SK-N-MC (cell line): ENCODE measurements around the gene FAM111A.
"Not testable (repeated sequence)": the region's sequence is repeated elsewhere in the genome, so short reads cannot be mapped to it uniquely, and the experiment has no call there.

ENCODE experiments used
- DNase-seq: peaks from one replicate; pipeline ENCODE4 v3.0.0-alpha.2; 2011; ENCODE audit warnings: low read depth, low spot score
- H3K27ac ChIP-seq: fragments of 200-600 bp; sonication (generic); 2 replicates; pipeline ENCODE4 v1.5.1; 2016; ENCODE audit warnings: mixed run types
- H3K36me3 ChIP-seq: fragments of 200-600 bp; sonication (generic); 2 replicates; pipeline ENCODE4 v1.6.1; 2017; ENCODE audit warnings: antibody characterized with exemption, low read length, mixed read lengths; ENCODE audit not compliant: insufficient read depth
- H3K4me3 ChIP-seq: fragments of 200-600 bp; sonication (generic); 2 replicates; pipeline ENCODE4 v1.5.1; 2016
- H3K9ac ChIP-seq: fragments of 200-600 bp; sonication (generic); 2 replicates; pipeline ENCODE4 v1.8.0; 2017; ENCODE audit warnings: mixed run types, mixed read lengths; ENCODE audit not compliant: insufficient read length
- H3K9me3 ChIP-seq: fragments of 200-600 bp; sonication (generic); 2 replicates; pipeline ENCODE4 v1.6.1; 2017; ENCODE audit warnings: low read depth, mild to moderate bottlenecking, antibody characterized with exemption, low read length, moderate library complexity, mixed read lengths
- EZH2 ChIP-seq: fragments of 200-600 bp; sonication (generic); IDR thresholded peaks from one replicate; pipeline ENCODE4 v1.6.1; 2017; ENCODE audit warnings: antibody characterized with exemption
- FOXP2 ChIP-seq: optimal IDR thresholded peaks from 2 replicates; pipeline ENCODE3; 2011; ENCODE audit warnings: mild to moderate bottlenecking, moderate library complexity; ENCODE audit not compliant: insufficient read depth; ENCODE audit errors: extremely low read length, control extremely low read depth
- POLR2AphosphoS5 ChIP-seq: IDR thresholded peaks from 2 replicates; pipeline ENCODE4 v1.6.1; 2012; ENCODE audit warnings: mild to moderate bottlenecking, low read depth, low read length, borderline replicate concordance

The FAM111A gene

GRCh38 chr11:59106363-59107336 is 36.0 kb upstream of the FAM111A start, which contains the start of gene FAM111B:
TSS of gene FAM111B (plus strand) at chr11:59107237. CDS start at chr11:59109626, 2,389 bp downstream.
- H3K4me3 ChIP-seq, result peak within 1 kb of the TSS; percentile 96
- no peak for TF ChIP-seq FOXP2
- TF ChIP-seq POLR2AphosphoS5, result peak; percentile 81
- H3K36me3 ChIP-seq, result peaks cover 28% of the 10 kb centered on the region
- DNase-seq, result peak; percentile 81
- H3K27ac ChIP-seq, result no peak within 1 kb of the TSS
- H3K9me3 ChIP-seq, result no peaks in the 10 kb centered on the region
- H3K9ac ChIP-seq, result peak within 1 kb of the TSS; percentile 80

DNA sequence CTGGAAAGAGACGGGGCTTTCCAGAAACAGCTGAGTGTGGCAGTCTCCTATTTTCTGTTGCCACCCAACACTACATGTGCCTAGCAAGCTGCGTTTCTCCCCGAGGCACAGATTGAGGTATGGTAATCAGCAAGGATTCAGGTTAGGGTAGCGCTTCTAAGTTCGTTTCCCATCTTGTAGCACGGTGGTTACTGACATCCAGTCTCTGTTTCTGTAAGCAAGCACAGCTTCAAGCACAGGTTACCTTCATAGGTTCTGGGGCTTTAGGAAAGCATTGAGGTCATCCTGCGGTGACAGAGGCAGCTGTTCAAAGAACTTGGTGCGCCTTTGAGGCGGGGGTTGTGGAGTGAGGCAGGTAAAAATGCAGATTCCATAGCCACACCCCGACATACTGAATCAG is 34.9 kb upstream of the FAM111A start:
- not testable (repeated sequence) for H3K27ac ChIP-seq, H3K9me3 ChIP-seq, DNase-seq
- Histone ChIP-seq H3K9ac (peak overlapping the region; percentile 80), H3K4me3 (peak overlapping the region; percentile 96), H3K36me3 (peaks cover 39% of the 10 kb centered on the region)

DNA sequence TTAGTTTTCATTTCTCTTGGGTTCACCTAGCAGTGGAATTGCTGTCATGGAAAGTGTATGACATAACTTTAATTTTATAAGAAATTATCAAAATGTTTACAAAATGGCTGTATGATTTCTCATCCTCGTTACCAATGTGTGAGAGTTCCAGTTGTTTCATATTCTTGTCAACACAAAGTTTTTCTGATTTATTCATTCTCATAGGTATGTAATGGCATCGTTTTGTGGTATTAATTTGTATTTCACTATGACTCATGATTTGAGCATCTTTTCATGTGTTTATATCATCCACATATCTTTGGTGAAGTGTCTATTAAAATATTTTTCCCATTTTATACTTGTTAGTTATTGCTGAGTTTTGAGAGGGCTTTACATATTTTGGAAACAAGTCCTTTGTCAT is 30.2 kb upstream of the FAM111A start:
- Histone ChIP-seq H3K9ac (no peak overlapping the region), H3K9me3 (no peaks in the 10 kb centered on the region), H3K27ac (no peak overlapping the region), H3K36me3 (peaks cover 87% of the 10 kb centered on the region), H3K4me3 (no peak overlapping the region)
- TF ChIP-seq FOXP2, result no peak
- no peak for TF ChIP-seq POLR2AphosphoS5
- TF ChIP-seq EZH2, result no peak
- DNase-seq, result no peak

DNA sequence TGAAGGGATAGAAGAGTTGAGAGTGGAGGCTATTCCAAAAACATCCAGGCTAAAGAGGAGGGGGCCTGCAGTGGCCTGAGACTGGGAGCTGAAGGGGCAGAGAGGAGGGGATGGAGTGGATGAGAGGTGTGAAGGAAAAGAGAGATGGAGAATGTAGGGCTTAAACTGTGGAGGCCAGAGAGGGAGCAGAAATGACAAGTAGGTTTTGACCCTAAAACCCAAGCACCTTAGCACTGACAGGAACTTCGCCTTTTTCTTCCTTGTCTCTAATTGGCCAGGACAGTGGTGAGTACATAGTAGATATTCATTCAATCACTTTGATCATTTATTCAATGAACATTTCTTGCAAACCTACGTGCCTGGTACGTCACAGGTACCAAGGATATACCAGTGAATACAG is 28.3 kb upstream of the FAM111A start:
- H3K9ac ChIP-seq, result no peak overlapping the region
- H3K9me3 ChIP-seq, result peaks cover 6% of the 10 kb centered on the region; the same call in 1 of the 2 replicates
- H3K4me3 ChIP-seq, result no peak overlapping the region
- no peak overlapping the region for H3K27ac ChIP-seq
- no peak for TF ChIP-seq FOXP2
- TF ChIP-seq POLR2AphosphoS5, result no peak
- no peak for TF ChIP-seq EZH2
- peaks cover 100% of the 10 kb centered on the region for H3K36me3 ChIP-seq
- DNase-seq, result no peak

- no peak for DNase-seq
- Histone ChIP-seq H3K9me3 (peaks cover 9% of the 10 kb centered on the region; the same call in 1 of the 2 replicates), H3K9ac (no peak overlapping the region), H3K27ac (no peak overlapping the region), H3K36me3 (peaks cover 99% of the 10 kb centered on the region), H3K4me3 (no peak overlapping the region)
- TF ChIP-seq FOXP2 (no peak), POLR2AphosphoS5 (no peak), EZH2 (no peak)
These were observed 27.1 kb upstream of the FAM111A start for GRCh38 chr11:59115553-59115952.

GRCh38 chr11:59117774-59118173 is 24.9 kb upstream of the FAM111A start:
- H3K9me3 ChIP-seq, result peaks cover 10% of the 10 kb centered on the region; the same call in 1 of the 2 replicates
- DNase-seq, result no peak
- no peak for TF ChIP-seq POLR2AphosphoS5
- no peak for TF ChIP-seq FOXP2
- TF ChIP-seq EZH2, result no peak
- H3K4me3 ChIP-seq, result no peak overlapping the region
- no peak overlapping the region for H3K9ac ChIP-seq
- no peak overlapping the region for H3K27ac ChIP-seq
- H3K36me3 ChIP-seq, result peaks cover 95% of the 10 kb centered on the region

DNA sequence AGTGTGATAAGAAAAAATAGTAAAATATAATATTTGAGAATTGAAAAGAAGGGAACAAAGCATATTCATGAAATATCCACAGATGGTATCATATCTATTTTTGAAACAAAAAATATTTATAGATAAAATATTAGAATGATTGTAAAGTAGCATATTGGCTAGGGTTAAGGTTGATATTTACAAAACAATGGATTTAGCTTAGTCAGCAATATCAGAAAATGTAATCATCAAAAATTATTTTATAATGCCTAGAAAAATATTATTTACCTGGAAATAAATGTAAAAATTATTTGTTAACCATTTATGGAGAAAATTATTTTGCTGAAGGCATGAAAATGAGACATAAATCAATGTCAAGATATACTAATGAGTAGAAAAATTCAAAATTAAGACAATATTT is 22.8 kb upstream of the FAM111A start:
- Histone ChIP-seq H3K27ac (no peak overlapping the region), H3K4me3 (no peak overlapping the region), H3K36me3 (peaks cover 93% of the 10 kb centered on the region), H3K9me3 (peaks cover 18% of the 10 kb centered on the region), H3K9ac (no peak overlapping the region)
- DNase-seq, result no peak
- TF ChIP-seq POLR2AphosphoS5, result no peak
- TF ChIP-seq EZH2, result no peak
- TF ChIP-seq FOXP2, result no peak

- H3K27ac ChIP-seq, result no peak overlapping the region
These were observed 6.8 kb upstream of the FAM111A start for GRCh38 chr11:59135648-59136461.

GRCh38 chr11:59136551-59136950 is 6.1 kb upstream of the FAM111A start:
- not testable (repeated sequence) for H3K9ac ChIP-seq, H3K36me3 ChIP-seq, H3K9me3 ChIP-seq, H3K27ac ChIP-seq, DNase-seq, H3K4me3 ChIP-seq

More at GRCh38 chr11:59135648-59136461, 6.8 kb upstream of the FAM111A start:
- no peaks in the 10 kb centered on the region for H3K36me3 ChIP-seq
- H3K9me3 ChIP-seq, result no peaks in the 10 kb centered on the region
- no peak for DNase-seq
- TF ChIP-seq EZH2 (no peak), FOXP2 (no peak), POLR2AphosphoS5 (no peak)
- H3K4me3 ChIP-seq, result peak overlapping the region; percentile 66
- H3K9ac ChIP-seq, result peak overlapping the region; percentile 41
